GM18505 (cell line): ENCODE measurements around the gene SPTSSA.
"Not testable (repeated sequence)": the region's sequence is repeated elsewhere in the genome, so short reads cannot be mapped to it uniquely, and the experiment has no call there.

ENCODE experiments used
- ATAC-seq: cut with Tn5 transposase; IDR thresholded peaks from one replicate; pipeline ENCODE4 v1.9.1; 2021; ENCODE audit not compliant: unreplicated experiment
- POLR2A ChIP-seq: IDR thresholded peaks from 4 replicates; pipeline ENCODE4 v1.6.1; 2011; ENCODE audit warnings: borderline replicate concordance; ENCODE audit not compliant: insufficient read depth, insufficient read length; ENCODE audit errors: extremely low read depth

SPTSSA gene

GRCh38 chr14:34425095-34425851 is 36.8 kb downstream of the SPTSSA start:
- no peak for TF ChIP-seq POLR2A
- ATAC-seq = no peak

- TF ChIP-seq POLR2A = no peak
- ATAC-seq = no peak
Observed at GRCh38 chr14:34424488-34424887, 37.6 kb downstream of the SPTSSA start.

DNA sequence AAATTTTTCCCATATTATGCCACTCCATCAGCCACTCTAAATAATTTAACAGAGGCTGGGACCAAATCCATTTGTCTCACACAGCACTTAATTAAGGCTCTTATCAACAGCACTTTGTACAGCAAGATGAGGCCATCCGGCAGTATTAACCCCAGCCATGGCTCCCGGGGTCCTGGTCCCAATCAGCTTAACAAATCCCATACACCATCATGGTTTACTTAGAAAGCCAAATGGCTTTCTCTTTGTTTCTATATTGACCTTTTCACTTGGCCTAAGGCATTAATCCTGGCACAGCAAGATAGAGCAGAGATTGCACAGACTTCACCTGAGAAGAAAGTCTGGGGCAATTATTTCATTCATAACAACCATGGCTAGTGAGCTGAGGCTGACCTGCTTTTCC is 38.6 kb downstream of the SPTSSA start:
- no peak for ATAC-seq
- TF ChIP-seq POLR2A = no peak

GRCh38 chr14:34420547-34421150 is 41.4 kb downstream of the SPTSSA start:
- TF ChIP-seq POLR2A = no peak
- ATAC-seq = no peak

DNA sequence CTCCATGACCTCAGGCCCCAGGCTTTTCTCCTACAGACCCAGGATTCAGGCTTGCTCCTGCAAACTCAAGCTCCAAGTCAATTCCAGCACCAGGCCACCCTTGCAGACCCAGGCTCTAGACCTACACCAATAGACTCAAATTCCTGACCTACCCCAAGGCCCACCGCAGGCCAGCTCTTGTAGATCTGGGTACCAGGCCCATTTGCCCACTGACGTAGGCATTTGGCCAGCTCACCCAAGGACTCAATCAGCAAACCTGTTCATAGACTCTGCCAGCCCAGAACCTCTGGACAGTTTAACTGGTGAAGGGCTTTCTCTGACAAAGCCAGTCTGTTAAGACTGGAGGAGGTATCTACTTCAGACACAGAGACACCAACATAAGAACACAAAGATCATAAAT is 52.3 kb downstream of the SPTSSA start:
- ATAC-seq = no peak
- no peak for TF ChIP-seq POLR2A

DNA sequence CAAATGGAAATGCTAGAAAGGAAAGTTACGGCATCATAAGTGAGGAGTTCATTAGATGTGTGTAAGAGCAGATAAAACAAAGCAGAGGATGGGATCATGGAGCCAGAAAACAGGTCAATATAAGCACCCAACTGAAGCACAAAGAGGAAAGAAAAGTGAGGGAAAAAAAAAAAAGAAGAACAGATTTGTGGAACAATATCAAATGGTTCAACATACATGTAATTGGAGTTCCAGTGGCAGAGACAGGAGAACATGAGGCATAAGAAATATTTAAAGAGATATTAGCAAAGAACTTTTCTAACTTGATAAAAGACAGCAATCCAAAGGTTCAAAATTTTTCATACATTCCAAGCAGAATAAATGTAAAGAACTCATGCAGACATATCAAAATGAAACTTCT is 54.1 kb downstream of the SPTSSA start:
- TF ChIP-seq POLR2A = no peak
- no peak for ATAC-seq

GRCh38 chr14:34404416-34404815 is 57.6 kb downstream of the SPTSSA start:
- ATAC-seq = no peak
- no peak for TF ChIP-seq POLR2A

- no peak for ATAC-seq
- no peak for TF ChIP-seq POLR2A
Observed at GRCh38 chr14:34403646-34404045, 58.4 kb downstream of the SPTSSA start.

GRCh38 chr14:34398024-34398423 is 64.0 kb downstream of the SPTSSA start:
- TF ChIP-seq POLR2A = no peak
- ATAC-seq = no peak

- TF ChIP-seq POLR2A = no peak
- no peak for ATAC-seq
Observed at GRCh38 chr14:34387974-34388516, 74.0 kb downstream of the SPTSSA start.

DNA sequence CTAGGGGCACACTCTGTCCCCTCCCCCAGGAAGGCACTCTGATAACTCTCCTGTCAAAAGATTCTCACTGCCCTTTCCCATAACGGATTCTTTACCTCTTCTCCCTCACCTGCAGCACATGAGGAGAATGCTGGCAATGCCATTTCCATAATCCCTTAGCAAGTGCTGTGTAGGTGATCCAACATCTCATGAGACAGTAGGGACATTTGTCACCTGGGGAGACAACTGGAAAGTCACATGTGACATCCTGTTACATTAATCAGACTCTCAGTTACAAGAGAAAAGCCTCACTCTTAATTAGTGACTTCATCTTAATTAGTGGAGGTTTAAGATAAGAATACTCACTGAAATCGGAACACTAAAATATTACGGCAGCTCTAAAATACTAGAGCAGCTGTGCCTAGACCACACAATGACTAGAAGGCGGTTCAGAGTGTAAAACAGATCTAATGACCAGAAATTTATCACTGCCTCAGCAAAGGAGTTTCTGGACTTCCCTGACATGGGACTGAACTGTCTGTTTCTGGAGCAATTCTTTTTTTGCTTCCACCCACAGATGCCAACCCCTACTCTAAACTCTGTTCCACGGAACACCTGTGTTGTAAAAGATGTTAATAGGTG is 75.1 kb downstream of the SPTSSA start:
- TF ChIP-seq POLR2A = no peak
- no peak for ATAC-seq

DNA sequence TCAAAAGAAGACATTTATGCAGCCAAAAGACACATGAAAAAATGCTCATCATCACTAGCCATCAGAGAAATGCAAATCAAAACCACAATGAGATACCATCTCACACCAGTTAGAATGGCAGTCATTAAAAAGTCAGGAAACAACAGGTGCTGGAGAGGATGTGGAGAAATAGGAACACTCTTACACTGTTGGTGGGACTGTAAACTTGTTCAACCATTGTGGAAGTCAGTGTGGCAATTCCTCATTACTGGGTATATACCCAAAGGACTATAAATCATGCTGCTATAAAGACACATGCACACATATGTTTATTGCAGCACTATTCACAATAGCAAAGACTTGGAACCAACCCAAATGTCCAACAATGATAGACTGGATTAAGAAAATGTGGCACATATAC is 76.2 kb downstream of the SPTSSA start:
- ATAC-seq = not testable (repeated sequence)

GRCh38 chr14:34383839-34384238 is 78.2 kb downstream of the SPTSSA start:
- no peak for TF ChIP-seq POLR2A
- ATAC-seq = no peak
